Measurements from ENCODE around the gene ATG101. TPM values are rescaled to one million over a fixed set of nuclear protein-coding genes. Genes with fewer than 3 reads are reported as not detected.
A peak's percentile ranks its signal among the peaks of the same experiment; 100 is the strongest.

Gene ATG101
- total RNA-seq, 1 experiment from 2014 or later = 183 TPM

DNA sequence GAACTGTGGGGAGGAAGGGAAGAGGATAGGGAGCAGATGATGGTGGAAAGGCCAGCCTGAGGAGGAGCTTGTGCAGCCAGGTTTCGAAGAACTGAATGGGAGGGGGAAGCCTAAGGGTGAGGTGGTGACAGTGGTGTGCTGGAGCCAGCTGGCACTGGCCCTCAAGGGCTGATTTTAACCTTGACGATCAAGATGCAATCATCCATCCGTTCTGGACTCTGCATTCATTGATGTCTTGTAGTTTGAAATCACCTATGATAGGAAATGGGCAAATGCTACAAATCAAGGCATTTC is 2.8 kb upstream of the ATG101 start:
- in situ Hi-C loops (cut with HindIII; ENCODE audit: low pct_unique_long_range_greater_than_20kb, low sequenced_read_pairs) = no loop called here
- no peak for DNase-seq (ENCODE audit: low read depth)

DNA sequence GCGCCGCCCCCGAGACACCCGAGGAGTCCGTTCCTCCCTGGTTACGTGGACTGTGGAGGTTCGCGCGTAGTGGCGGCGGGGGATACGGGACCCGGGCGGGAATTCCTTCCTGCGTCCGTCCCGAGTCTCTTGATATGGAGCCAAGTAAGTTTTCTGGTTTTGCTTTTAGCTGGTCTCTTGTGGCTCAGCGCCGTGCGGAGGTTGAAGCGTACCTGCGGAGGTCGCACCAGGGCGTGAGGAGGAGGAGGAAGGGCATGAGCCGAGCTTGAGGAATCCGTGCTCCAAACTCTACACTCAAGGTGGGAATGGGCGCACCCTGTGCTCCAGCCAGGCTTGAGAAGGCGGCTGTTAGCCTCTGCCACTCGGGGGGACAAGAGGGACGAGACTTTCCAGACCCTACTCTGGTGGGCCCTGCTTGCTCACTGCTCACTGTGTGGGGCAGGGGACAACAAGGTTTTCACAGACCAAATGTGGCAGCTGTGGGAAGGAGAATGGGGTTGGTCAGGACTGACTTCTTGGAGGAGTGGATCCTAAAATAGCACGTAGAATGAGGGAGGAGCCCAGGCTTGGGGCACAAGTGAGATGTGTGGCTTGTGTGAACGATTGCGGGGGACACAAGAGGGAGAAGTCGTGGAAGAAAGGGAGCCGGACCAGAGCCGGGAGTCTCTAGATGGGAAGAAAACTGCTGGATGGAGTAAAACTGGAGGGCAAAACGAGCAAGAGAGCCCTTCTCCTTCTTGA is 577 bp downstream of the ATG101 start:
- in situ Hi-C loops (cut with HindIII; ENCODE audit: low pct_unique_long_range_greater_than_20kb, low sequenced_read_pairs) = no loop called here

DNA sequence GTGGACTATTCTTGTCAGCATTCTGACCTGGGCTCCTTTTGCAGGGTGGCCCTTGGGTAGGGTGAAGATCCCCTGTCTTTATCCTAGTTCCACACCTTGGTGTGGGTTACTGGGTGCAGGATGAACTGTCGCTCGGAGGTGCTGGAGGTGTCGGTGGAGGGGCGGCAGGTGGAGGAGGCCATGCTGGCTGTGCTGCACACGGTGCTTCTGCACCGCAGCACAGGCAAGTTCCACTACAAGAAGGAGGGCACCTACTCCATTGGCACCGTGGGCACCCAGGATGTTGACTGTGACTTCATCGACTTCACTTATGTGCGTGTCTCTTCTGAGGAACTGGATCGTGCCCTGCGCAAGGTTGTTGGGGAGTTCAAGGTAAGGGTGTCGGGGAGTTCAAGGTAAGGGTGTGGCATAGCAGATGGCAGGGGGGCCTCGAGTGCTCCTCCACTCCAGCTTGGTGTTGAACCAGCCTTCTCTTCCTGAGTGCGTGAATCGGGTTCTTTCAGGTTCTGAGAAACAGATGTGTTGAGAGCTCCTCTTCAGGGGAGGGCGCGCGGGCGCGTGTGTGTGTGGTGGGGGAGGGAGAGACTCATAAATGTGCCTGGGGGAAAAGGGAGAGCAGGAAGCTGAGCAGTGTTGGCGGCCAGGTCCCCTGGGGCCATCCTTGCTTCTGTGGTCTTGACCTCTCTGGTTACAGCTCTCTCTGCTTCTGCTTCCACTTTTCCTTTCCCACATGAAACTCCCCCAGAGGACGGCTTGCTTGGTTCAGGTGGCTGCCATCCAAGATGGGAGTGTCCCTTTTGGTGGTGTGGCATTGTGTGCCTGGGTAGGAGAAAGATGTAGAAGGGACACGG is 4.0 kb downstream of the ATG101 start:
- DNase-seq (ENCODE audit: low read depth) = no peak
- in situ Hi-C loops (cut with HindIII; ENCODE audit: low pct_unique_long_range_greater_than_20kb, low sequenced_read_pairs) = no loop called here

More for the DNA sequence above, 577 bp downstream of the ATG101 start:
- DNase-seq (ENCODE audit: low read depth) = no peak

DNA sequence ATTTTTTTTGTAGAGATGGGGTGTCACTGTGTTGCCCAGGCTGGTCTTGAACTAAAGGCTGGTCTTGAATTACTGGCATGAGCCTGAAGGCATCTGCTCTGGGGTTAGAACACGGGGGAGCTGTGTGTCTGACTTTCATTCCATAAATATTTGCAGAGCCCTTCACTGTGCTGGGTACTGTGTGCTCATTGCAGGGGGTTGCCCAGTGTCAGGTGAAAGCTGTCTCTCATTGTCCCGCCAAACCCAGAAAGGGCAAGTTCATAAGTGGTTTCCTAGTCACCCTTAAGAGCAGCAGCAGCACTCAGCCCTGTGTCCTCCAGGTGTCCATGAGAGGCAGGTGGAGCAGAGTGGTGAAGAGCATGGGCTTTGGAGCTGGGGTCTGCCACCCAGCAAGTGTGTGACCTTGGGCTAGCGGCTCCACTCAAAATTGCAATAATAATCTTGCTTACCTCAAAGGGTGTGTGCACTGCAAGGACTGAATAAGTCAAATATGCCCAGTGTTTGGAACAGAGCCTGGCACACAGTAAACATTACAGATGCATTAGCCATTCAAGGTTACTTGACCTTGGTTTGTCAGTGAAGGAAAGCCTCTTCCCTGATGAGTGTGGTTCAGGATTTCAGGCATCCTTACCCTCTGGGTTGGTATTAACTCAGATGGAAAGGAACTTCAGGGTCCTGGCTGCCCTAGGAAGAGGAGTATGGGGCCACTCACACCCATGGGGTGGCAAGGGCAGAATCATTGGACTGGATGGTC is 5.4 kb downstream of the ATG101 start:
- DNase-seq (ENCODE audit: low read depth) = no peak
- in situ Hi-C loops (cut with HindIII; ENCODE audit: low pct_unique_long_range_greater_than_20kb, low sequenced_read_pairs) = no loop called here

DNA sequence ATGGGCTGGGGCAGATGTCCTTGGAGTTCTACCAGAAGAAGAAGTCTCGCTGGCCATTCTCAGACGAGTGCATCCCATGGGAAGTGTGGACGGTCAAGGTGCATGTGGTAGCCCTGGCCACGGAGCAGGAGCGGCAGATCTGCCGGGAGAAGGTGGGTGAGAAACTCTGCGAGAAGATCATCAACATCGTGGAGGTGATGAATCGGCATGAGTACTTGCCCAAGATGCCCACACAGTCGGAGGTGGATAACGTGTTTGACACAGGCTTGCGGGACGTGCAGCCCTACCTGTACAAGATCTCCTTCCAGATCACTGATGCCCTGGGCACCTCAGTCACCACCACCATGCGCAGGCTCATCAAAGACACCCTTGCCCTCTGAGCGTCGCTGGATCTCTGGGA is 7.0 kb downstream of the ATG101 start:
- in situ Hi-C loops (cut with HindIII; ENCODE audit: low pct_unique_long_range_greater_than_20kb, low sequenced_read_pairs) = no loop called here
- no peak for DNase-seq (ENCODE audit: low read depth)

DNA sequence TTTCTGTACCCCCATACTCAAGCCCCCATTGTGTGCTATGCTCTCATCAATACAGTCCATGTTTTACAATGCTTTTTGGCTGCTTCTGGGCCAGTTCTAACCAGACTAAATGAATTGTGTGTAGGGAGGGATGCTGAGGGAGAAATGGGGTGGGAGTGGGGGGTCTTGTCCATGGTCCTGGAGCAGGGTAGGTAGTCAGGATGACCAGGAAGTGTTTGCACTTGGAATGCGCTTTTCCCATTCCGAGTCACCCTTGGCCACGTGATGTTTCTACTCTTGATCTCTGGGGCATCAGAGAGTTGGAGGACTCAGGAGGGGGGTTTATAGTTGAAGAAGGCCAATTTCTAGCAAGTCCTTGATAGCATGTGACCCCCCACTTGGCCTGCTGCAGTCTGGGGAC is 8.5 kb downstream of the ATG101 start:
- in situ Hi-C loops (cut with HindIII; ENCODE audit: low pct_unique_long_range_greater_than_20kb, low sequenced_read_pairs) = no loop called here
- no peak for DNase-seq (ENCODE audit: low read depth)

DNA sequence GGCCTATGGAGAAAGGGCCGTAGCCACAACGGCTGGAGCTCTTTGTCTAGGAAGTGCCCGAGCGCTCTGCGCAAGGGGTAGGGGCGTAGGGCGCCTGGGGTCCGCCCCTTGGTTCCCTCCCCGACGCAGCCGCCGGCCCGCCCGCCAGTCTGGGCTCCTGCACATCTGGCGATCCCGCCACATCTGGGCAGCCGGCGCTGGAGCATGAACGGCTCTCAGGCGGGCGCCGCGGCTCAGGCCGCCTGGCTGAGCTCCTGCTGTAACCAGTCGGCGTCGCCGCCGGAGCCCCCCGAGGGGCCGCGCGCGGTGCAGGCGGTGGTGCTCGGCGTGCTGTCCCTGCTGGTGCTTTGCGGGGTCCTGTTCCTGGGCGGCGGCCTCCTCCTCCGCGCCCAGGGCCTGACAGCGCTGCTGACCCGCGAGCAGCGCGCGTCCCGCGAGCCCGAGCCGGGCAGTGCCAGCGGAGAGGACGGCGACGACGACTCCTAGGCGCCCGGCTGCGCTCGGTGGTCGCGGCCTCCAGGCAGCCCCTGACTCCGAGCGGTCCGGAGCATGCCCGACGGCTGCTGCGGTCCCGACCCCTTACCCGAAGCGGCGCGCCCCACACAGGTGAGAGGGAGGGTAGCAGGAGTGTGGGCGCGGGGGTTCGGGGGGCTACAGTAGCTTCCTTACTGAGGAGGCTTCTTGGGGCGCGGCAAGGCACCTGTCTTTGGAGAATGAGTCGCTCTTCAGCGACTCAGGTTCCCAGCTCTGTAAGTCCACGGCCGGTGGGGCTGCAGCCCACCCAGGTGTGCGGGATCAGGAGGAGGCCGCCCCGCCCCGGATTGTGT is 10.0 kb downstream of the ATG101 start, which contains the start of gene SMIM41:
TSS of gene SMIM41 (plus strand) at position 129 of the 827 bp plus-strand sequence. CDS start at position 205, 76 bp downstream.
- in situ Hi-C loops (cut with HindIII; ENCODE audit: low pct_unique_long_range_greater_than_20kb, low sequenced_read_pairs) = no loop called here
- DNase-seq (ENCODE audit: low read depth) = no peak

DNA sequence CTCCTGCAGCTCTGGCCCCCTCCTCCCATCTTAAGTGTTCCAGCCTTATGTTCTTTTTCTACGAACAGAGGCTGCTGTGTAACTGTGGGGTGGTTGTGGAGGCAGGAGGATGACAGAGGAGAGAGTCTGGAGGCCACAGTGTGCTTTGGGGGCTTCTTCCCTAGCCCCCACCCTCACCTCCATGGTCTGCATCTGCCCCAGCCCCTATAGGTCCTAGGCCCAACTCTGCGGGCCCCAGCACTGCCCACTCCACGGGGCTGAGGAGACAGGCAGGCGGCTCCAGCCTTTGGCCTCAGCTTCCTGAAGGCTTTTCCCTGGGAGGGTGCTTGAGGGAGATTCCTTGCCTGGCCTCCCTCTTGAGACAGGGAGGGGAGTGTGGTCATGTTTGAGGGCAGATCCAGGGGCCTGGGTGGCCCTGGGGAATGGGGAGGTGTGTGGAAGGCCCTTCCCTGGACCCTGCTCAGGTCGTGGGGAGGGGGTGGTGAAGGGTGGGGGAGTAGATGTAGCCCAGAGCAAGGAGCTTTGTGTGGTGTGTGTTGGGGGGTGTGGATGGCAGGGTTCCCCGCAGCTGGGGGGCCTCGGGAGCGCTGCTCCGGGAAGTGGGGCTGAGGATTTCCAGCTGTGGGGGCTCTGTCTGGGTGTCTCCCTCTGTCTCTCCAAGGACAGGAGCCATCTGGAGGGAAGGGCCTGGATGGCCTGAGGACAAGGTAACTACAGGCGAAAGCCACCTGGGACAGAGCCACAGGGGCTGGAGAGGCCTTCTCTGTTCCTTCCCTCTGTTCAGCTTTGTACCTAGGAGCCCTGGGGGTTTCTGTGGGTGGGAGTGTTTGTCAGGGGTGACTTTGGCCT is 10.8 kb downstream of the ATG101 start:
- in situ Hi-C loops (cut with HindIII; ENCODE audit: low pct_unique_long_range_greater_than_20kb, low sequenced_read_pairs) = no loop called here
- DNase-seq (ENCODE audit: low read depth) = no peak

DNA sequence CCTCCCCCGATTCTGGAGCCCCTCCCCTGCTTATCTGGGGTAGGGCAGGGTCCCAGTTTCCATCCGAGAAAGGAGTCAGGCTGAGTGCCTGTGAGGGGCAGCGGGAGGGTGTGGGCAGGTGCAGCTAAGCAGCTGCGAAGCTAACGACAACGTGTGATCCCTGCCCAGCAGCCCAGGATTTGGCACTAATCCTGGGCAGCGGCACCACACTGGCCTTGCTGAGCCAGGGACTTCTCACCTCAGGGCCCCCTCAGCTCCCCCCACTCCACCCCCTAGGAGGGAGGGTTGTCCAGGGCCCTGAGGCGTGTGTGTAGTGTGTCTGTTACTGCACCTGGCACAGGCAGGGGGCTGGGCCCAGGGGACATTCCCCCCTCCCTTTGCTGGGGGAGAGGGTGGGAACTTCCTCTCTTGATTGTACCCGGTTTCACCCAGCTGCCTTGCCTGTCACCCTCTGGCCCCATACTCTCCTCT is 11.5 kb downstream of the ATG101 start:
- DNase-seq (ENCODE audit: low read depth) = no peak
- in situ Hi-C loops (cut with HindIII; ENCODE audit: low pct_unique_long_range_greater_than_20kb, low sequenced_read_pairs) = no loop called here

DNA sequence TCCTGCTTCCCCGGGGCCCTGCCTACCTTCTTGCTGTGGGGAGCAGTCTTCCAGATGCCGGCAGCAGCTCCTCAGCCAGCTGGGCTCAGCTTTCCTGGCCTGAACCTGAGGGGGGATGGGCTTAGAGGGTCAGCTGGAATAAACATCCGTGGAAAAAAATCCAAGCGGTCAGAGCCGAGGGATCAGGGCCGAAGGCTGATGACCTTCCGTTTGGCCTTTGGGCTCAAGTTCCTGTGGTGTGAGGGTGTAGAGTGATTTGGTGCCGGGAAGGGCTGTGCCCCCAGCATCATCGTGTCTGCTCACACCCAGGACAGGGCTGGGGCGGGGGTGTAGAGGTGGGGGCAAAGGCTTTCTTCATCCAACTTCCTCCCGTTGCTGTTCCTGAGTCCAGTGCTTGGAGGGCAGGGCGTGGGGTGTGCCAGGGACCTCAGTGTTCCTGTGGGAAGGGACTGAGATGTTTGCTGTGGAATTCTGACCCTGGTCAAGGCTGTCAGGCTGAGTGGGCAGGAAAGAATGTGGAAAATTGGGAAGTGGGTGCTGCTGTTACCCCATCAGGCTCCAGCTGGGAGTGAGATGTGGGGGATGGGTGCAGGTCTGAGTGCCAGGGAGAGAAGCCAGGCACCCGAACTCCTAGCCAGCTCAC is 12.4 kb downstream of the ATG101 start:
- in situ Hi-C loops (cut with HindIII; ENCODE audit: low pct_unique_long_range_greater_than_20kb, low sequenced_read_pairs) = no loop called here

DNA sequence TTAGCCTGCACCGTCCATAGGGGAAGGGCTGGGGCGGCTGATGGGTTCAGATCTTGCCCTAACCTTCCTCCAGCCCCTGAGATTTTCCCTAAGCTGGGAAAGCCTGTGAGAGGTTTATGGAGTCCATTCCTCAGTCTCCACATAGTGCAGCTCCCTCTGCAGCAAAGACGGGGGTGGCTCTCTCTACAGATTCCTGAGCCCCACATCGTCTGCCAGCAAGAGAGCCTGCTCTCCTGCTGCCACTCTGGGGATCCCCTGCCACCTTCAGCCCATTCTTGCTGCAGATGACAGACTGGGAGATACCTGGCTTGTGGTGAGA is 12.8 kb downstream of the ATG101 start:
- in situ Hi-C loops (cut with HindIII; ENCODE audit: low pct_unique_long_range_greater_than_20kb, low sequenced_read_pairs) = no loop called here

More for the DNA sequence above, 12.4 kb downstream of the ATG101 start:
- no peak for DNase-seq (ENCODE audit: low read depth)

DNA sequence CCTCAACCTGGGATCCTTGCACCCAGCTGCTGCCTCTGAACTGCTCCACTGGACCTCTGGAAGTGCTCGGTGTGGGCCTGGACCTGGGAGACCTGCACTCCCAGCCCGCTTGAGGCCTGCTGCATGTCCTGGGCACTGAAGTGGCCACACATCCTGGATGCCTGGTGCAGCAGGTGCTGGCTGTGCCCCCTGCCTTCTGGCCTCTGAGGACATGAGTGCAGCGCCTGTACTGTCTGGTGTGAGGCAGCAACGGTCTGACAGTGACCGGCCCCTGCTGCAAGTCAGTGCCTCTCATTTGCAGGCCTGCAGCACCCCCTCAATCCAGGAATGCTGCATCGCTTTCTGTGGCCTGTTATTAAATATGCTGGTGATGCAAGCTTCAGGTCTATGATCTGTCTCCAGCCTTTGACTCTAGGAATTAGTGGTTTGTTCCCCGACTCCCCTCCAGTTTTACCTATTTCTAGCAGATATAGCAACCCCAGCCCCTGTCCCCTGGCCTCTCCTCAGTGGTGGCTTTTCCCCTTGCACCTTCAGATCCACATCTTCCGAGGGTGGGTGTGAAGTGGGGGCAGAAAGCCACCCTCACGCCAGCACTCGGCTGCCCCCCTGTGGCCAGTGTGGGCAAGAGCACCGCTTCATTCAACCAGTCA is 13.3 kb downstream of the ATG101 start:
- in situ Hi-C loops (cut with HindIII; ENCODE audit: low pct_unique_long_range_greater_than_20kb, low sequenced_read_pairs) = no loop called here
- peak; percentile 55 for DNase-seq (ENCODE audit: low read depth)

More for the DNA sequence above, 12.8 kb downstream of the ATG101 start:
- DNase-seq (ENCODE audit: low read depth) = no peak

DNA sequence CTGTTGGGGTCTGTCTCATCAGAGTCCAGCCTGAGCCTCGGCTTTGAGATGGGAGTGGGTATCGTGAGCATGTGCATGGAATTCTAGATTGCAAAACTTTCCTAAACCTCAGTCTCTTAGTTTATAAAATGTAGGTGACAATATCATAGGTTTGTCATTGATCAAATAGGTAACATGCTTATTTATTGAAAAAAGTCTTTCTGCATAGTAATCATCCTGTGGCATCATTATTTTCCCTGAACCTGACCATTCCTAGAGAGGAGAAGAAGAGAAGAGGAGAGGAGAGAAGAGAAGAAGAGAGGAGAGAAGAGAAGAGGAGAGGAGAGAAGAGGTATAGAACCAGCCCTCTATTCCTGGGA is 13.8 kb downstream of the ATG101 start:
- no peak for DNase-seq (ENCODE audit: low read depth)
- in situ Hi-C loops (cut with HindIII; ENCODE audit: low pct_unique_long_range_greater_than_20kb, low sequenced_read_pairs) = no loop called here

DNA sequence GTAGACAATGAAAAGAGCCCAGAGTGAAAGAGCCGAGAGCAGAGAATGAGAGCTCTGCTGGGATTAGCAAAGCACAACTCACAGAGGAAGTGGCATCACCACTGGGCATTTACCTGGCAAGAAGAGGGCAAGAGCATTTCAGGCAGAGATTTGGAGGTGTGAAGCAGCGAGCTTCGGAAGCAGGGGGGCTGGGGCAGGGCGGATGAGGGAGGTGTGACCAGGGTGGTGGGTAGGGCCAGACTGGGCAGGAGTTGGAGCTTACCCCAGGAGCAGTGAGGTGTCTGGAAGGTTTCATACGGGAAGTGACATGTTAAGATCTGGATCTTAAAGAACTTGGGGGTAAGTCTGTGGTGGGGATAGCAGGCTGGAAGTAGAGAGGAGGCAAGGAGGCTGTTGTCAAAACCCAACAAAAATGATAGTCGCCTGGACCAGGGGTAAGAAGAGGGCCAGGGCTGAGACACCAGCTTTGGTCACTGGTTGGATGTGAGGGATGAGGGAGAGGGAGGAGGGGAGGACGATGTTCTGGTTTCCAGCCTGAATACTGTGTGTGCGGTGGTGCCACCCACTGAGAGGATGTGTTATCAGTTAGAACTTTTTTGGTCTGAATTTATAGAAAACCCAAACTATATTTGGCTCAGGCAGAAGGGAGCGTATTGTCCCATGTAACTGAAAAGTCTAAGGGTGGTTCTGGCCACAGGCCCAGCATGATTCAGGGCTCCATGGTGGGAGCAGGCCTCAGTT is 14.9 kb downstream of the ATG101 start:
- DNase-seq (ENCODE audit: low read depth) = no peak
- in situ Hi-C loops (cut with HindIII; ENCODE audit: low pct_unique_long_range_greater_than_20kb, low sequenced_read_pairs) = no loop called here

DNA sequence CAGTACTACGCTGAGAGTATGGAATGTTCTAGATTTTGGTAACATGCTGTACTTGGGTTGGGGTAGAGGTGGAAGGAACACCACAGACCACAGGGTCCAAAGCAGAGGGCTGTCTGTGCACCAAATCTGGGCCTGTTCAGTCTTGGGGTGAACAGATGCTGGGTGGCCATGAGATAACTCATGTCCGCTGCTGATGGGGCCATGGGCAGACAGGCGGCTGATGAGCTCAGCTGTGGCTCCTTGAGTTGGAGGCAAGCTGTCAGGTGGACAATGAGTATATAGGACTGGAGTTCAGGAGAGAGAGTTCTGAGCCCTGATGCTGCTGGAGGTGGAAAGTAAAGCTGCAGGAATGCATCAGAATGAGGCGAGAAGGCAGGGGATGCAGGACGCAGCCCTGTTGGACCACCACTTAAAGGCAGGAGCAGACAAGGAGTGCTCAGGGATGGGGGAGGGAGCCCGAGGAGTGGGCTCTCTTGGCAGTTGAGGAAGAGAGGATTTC is 16.0 kb downstream of the ATG101 start:
- in situ Hi-C loops (cut with HindIII; ENCODE audit: low pct_unique_long_range_greater_than_20kb, low sequenced_read_pairs) = no loop called here
- DNase-seq (ENCODE audit: low read depth) = no peak

DNA sequence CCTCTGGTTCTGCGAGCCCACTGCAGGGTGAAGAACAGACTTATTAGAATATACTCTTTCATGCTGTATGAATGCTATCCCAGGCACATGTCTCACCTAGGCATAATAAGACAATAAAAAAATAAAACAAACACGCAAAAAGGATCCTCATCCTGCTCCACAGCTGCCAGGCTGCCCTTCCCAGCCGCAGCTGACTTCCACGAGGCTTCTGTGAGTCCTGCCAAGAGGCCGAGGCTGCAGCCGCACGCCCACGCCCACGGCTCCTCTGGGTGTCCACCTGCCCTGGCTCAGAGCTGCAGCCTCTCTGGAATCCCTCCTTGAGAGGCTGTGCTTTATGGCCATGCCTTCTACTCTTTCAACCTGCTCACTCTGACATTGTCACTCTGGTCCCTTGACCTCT is 16.6 kb downstream of the ATG101 start:
- DNase-seq (ENCODE audit: low read depth) = no peak
- in situ Hi-C loops (cut with HindIII; ENCODE audit: low pct_unique_long_range_greater_than_20kb, low sequenced_read_pairs) = no loop called here
